ENCODE results near the gene TOM1L2.
A peak's percentile ranks its signal among the peaks of the same experiment; 100 is the strongest.

TOM1L2 gene

DNA sequence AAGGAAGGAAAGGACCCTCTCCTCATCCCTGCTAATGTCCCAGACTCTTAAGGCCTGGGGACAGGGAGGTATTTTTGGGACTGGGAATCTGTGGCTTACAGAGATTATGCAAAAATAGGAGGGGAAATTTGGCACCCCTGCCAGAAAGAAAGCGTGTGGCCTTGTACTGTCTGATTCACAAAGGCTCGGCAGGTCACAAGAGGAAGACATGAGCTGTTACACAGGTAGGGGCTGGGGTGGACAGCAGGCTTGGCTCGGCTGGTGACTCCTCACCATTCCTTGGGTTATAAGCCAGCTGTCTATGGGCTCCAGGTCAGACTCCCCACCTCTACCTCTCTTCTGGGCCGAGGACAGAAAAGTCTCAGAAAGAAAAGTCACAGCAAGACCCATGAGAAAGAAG, 114.7 kb downstream of the TOM1L2 start:
- H3K27me3 ChIP-seq (ENCODE audit: control insufficient read depth in 1 of 2, insufficient read depth in 2 of 2, low read length in 2 of 2): no peaks in the 10 kb centered on the region
- no peak overlapping the region for H3K27ac ChIP-seq (ENCODE audit: low read depth, low read length)
- H3K9me3 ChIP-seq (ENCODE audit: low read length): no peaks in the 10 kb centered on the region
- no peak overlapping the region for H3K4me3 ChIP-seq (ENCODE audit: low read depth in 1 of 2, low read length in 2 of 2)
- H3K9ac ChIP-seq (ENCODE audit: low read length): no peak overlapping the region
- H3K36me3 ChIP-seq (ENCODE audit: insufficient read depth, low read length): peaks cover 21% of the 10 kb centered on the region
- H3K4me1 ChIP-seq (ENCODE audit: insufficient read depth, low read length): peaks cover 10% of the 10 kb centered on the region

DNA sequence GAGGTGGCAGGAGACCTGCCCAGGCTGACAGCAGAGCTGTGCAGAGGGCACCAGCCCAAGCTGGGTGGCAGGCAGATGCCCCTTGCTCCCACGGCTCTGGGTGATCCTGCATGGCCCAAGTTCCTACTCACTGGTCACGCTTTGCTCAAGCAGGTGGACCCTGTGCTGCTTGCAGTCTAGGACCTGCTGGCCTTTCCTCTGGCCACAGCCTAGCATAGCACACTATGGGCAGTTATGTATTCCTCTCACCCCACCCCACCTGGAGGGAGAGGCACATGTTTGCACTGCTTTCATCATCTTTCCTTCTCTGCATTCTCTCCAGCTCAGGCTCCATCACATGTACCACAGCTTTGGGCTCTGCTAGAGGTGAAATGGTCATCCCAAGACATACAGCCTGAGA, 115.8 kb downstream of the TOM1L2 start:
- H3K9me3 ChIP-seq (ENCODE audit: low read length): no peaks in the 10 kb centered on the region
- H3K4me3 ChIP-seq (ENCODE audit: low read depth in 1 of 2, low read length in 2 of 2): no peak overlapping the region
- no peak overlapping the region for H3K27ac ChIP-seq (ENCODE audit: low read depth, low read length)
- peaks cover 10% of the 10 kb centered on the region for H3K36me3 ChIP-seq (ENCODE audit: insufficient read depth, low read length)
- H3K4me1 ChIP-seq (ENCODE audit: insufficient read depth, low read length): peaks cover 10% of the 10 kb centered on the region
- no peaks in the 10 kb centered on the region for H3K27me3 ChIP-seq (ENCODE audit: control insufficient read depth in 1 of 2, insufficient read depth in 2 of 2, low read length in 2 of 2)
- H3K9ac ChIP-seq (ENCODE audit: low read length): no peak overlapping the region

GRCh38 chr17:17855976-17856375, 116.2 kb downstream of the TOM1L2 start:
- H3K9me3 ChIP-seq (ENCODE audit: low read length): no peaks in the 10 kb centered on the region
- H3K36me3 ChIP-seq (ENCODE audit: insufficient read depth, low read length): peaks cover 7% of the 10 kb centered on the region
- no peak overlapping the region for H3K9ac ChIP-seq (ENCODE audit: low read length)
- peaks cover 10% of the 10 kb centered on the region for H3K4me1 ChIP-seq (ENCODE audit: insufficient read depth, low read length)
- H3K27me3 ChIP-seq (ENCODE audit: control insufficient read depth in 1 of 2, insufficient read depth in 2 of 2, low read length in 2 of 2): no peaks in the 10 kb centered on the region
- H3K4me3 ChIP-seq (ENCODE audit: low read depth in 1 of 2, low read length in 2 of 2): no peak overlapping the region
- H3K27ac ChIP-seq (ENCODE audit: low read depth, low read length): no peak overlapping the region

DNA sequence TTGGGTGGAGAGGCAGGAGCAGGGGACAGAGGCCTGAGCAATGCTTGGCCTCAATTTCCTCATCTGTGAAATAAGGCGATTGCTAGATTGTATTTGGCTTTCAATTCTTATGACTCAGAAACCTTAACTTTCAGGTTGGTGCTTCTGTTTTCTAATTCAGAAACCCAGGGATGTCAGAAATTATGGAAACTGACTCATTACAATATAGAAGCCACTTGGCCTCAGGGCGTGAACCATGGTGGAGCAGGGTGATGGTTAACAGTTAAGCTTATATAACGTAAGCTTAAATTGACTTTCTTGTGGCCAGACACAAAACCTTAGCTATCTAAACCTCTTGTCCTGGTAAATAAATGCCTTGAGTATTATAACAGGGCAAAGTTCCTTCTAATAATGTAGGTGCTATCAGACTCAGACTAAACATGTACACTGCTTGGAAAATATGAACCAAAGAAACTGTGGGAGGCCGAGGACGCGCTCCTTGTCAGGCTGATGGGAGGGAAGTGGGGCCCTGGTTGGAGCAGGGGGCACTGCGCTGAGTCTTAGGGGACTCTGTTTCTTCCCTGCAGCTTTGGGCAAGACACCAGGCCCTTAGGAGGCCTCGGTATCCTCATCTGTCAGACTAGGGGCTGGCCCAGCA, 118.3 kb downstream of the TOM1L2 start:
- Histone ChIP-seq H3K27me3 (ENCODE audit: control insufficient read depth in 1 of 2, insufficient read depth in 2 of 2, low read length in 2 of 2) (no peaks in the 10 kb centered on the region), H3K9me3 (ENCODE audit: low read length) (no peaks in the 10 kb centered on the region), H3K4me1 (ENCODE audit: insufficient read depth, low read length) (peaks cover 17% of the 10 kb centered on the region), H3K27ac (ENCODE audit: low read depth, low read length) (no peak overlapping the region), H3K4me3 (ENCODE audit: low read depth in 1 of 2, low read length in 2 of 2) (no peak overlapping the region), H3K9ac (ENCODE audit: low read length) (no peak overlapping the region), H3K36me3 (ENCODE audit: insufficient read depth, low read length) (peaks cover 5% of the 10 kb centered on the region)

DNA sequence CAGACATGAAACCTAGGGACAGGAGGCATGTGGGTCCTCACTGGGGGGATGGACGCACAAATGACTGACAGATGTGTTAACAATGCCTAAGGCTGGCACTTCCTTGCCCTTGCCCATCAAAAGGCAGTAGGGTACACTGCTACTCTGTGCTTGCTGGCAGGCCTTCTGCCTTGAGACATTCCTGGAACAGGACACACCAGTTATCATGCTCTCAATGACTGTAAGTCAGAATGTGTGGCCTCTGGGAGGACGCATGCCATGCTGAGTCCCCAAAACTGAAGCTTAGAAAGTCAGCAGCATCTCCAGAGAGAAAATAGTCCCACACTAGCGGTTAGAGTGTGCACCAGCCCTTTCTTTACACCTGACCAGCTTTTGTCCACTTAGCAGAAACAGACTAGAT, 119.3 kb downstream of the TOM1L2 start:
- Histone ChIP-seq H3K4me3 (ENCODE audit: low read depth in 1 of 2, low read length in 2 of 2) (no peak overlapping the region), H3K36me3 (ENCODE audit: insufficient read depth, low read length) (peaks cover 15% of the 10 kb centered on the region), H3K9ac (ENCODE audit: low read length) (no peak overlapping the region), H3K27me3 (ENCODE audit: control insufficient read depth in 1 of 2, insufficient read depth in 2 of 2, low read length in 2 of 2) (no peaks in the 10 kb centered on the region), H3K27ac (ENCODE audit: low read depth, low read length) (no peak overlapping the region), H3K4me1 (ENCODE audit: insufficient read depth, low read length) (peaks cover 25% of the 10 kb centered on the region), H3K9me3 (ENCODE audit: low read length) (no peaks in the 10 kb centered on the region)

DNA sequence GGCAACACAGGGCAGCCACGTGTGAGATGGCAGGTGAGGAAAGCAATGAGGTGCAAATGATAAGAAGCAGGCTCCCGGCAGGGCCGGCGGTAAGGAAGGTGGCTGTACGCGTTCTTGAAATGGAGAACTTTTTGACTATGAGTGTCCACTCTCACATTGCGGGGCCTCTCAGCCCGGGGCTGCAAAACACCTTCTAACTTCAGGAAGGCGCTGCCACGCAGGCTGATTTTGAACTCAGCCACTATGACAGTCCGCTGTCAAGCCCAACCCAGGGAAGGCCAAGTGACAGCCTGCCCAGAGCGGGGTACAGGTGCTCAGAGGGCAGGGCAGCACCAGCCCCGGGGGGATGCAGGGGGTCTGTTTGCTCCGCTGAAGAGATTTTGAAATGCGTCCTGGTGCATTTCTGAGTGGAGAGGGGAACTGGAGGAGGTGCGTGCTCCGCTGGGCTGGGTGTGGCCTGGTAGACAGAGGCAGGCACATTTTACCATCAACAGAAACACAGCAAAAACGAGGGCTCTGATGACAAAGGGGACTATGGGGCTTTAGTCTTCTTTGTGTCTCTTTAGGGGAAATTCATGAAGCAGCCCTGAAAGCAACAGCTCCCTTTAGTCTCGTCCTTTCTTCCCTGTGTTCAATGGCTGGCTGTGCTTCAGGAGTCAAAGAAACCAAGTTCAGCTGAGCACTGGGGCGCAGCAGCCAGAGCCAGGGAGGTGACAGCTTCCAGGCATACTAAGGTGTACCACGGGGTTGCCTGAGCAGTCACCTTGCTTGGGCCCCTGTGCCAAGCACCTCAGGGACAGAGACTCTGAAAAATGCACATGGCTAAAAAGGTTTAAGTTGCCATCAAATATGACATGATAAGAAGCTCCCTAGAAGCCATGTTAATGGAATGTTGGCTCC, 120.8 kb downstream of the TOM1L2 start:
- Histone ChIP-seq H3K9ac (ENCODE audit: low read length) (no peak overlapping the region), H3K27me3 (ENCODE audit: control insufficient read depth in 1 of 2, insufficient read depth in 2 of 2, low read length in 2 of 2) (no peaks in the 10 kb centered on the region), H3K36me3 (ENCODE audit: insufficient read depth, low read length) (peaks cover 16% of the 10 kb centered on the region), H3K4me3 (ENCODE audit: low read depth in 1 of 2, low read length in 2 of 2) (no peak overlapping the region), H3K4me1 (ENCODE audit: insufficient read depth, low read length) (peaks cover 25% of the 10 kb centered on the region), H3K9me3 (ENCODE audit: low read length) (no peaks in the 10 kb centered on the region), H3K27ac (ENCODE audit: low read depth, low read length) (no peak overlapping the region)

GRCh38 chr17:17849845-17850373, 122.3 kb downstream of the TOM1L2 start:
- Histone ChIP-seq H3K27me3 (ENCODE audit: control insufficient read depth in 1 of 2, insufficient read depth in 2 of 2, low read length in 2 of 2) (no peaks in the 10 kb centered on the region), H3K4me1 (ENCODE audit: insufficient read depth, low read length) (peaks cover 25% of the 10 kb centered on the region), H3K9ac (ENCODE audit: low read length) (no peak overlapping the region), H3K9me3 (ENCODE audit: low read length) (no peaks in the 10 kb centered on the region), H3K36me3 (ENCODE audit: insufficient read depth, low read length) (peaks cover 16% of the 10 kb centered on the region), H3K27ac (ENCODE audit: low read depth, low read length) (peak overlapping the region; percentile 78), H3K4me3 (ENCODE audit: low read depth in 1 of 2, low read length in 2 of 2) (no peak overlapping the region)

GRCh38 chr17:17849147-17849820, 122.9 kb downstream of the TOM1L2 start:
- peaks cover 16% of the 10 kb centered on the region for H3K36me3 ChIP-seq (ENCODE audit: insufficient read depth, low read length)
- H3K9ac ChIP-seq (ENCODE audit: low read length): no peak overlapping the region
- peak overlapping the region in 1 of 2 donors; percentile 5 for H3K4me3 ChIP-seq (ENCODE audit: low read depth in 1 of 2, low read length in 2 of 2)
- H3K9me3 ChIP-seq (ENCODE audit: low read length): no peaks in the 10 kb centered on the region
- peak overlapping the region; percentile 78 for H3K27ac ChIP-seq (ENCODE audit: low read depth, low read length)
- H3K27me3 ChIP-seq (ENCODE audit: control insufficient read depth in 1 of 2, insufficient read depth in 2 of 2, low read length in 2 of 2): no peaks in the 10 kb centered on the region
- peaks cover 25% of the 10 kb centered on the region for H3K4me1 ChIP-seq (ENCODE audit: insufficient read depth, low read length)

- Histone ChIP-seq H3K36me3 (ENCODE audit: insufficient read depth, low read length) (peaks cover 16% of the 10 kb centered on the region), H3K9me3 (ENCODE audit: low read length) (no peaks in the 10 kb centered on the region), H3K27me3 (ENCODE audit: control insufficient read depth in 1 of 2, insufficient read depth in 2 of 2, low read length in 2 of 2) (no peaks in the 10 kb centered on the region), H3K27ac (ENCODE audit: low read depth, low read length) (no peak overlapping the region), H3K4me3 (ENCODE audit: low read depth in 1 of 2, low read length in 2 of 2) (no peak overlapping the region), H3K9ac (ENCODE audit: low read length) (no peak overlapping the region), H3K4me1 (ENCODE audit: insufficient read depth, low read length) (peaks cover 25% of the 10 kb centered on the region)
These were observed 123.7 kb downstream of the TOM1L2 start for GRCh38 chr17:17848311-17849082.

DNA sequence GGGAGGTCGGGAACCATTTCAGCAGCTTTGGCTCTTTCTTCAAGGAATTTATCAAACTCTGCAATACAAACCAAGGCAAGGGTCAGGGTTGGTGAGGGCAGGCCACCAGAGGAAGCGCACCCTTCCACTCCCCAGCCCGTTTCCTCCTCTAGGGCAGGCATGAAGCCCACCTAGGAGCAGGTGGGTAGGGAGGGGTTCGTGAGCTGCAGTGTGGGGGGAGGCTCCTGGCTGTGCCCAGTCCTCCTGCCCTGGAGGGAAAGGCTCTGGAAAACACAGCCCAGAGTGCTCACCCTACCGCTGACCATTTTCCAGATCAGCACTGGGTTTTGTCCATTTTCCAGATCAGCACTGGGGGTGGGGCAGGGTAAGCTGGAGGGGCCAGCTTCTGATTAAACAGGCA, 124.5 kb downstream of the TOM1L2 start:
- Histone ChIP-seq H3K4me1 (ENCODE audit: insufficient read depth, low read length) (peaks cover 25% of the 10 kb centered on the region), H3K36me3 (ENCODE audit: insufficient read depth, low read length) (peaks cover 16% of the 10 kb centered on the region), H3K9ac (ENCODE audit: low read length) (no peak overlapping the region), H3K27ac (ENCODE audit: low read depth, low read length) (no peak overlapping the region), H3K9me3 (ENCODE audit: low read length) (no peaks in the 10 kb centered on the region), H3K27me3 (ENCODE audit: control insufficient read depth in 1 of 2, insufficient read depth in 2 of 2, low read length in 2 of 2) (no peaks in the 10 kb centered on the region), H3K4me3 (ENCODE audit: low read depth in 1 of 2, low read length in 2 of 2) (no peak overlapping the region)

All from muscle layer of colon (tissue), 2 donors.